Epithelial cell of proximal tubule (primary cell): ENCODE results near the gene PCP4. TPM values are rescaled to one million over a fixed set of nuclear protein-coding genes. Genes with fewer than 3 reads are reported as not detected.

Experiments
- DNase-seq: peaks from one replicate; pipeline ENCODE4 v3.0.0-alpha.2; 2011; ENCODE audit warnings: low read depth
- H3K4me3 ChIP-seq: 2 replicates; pipeline ENCODE4 v1.5.1; 2011; ENCODE audit warnings: low read depth, mild to moderate bottlenecking, low read length
- total RNA-seq: library from RNA; depleted of rRNA; stranded (reverse); fragments of >200 nt; gene quantifications from 2 replicates; pipeline ENCODE4 v1.2.3, GENCODE V29; 2015
- TF ChIP-seq, protein P1 (sequence below): conservative IDR thresholded peaks from 2 replicates; pipeline ENCODE4 v1.5.1; 2012; ENCODE audit warnings: low read depth, mild to moderate bottlenecking, low read length

PCP4 gene
- total RNA-seq, 1 donor from 2014 or later: not detected

DNA sequence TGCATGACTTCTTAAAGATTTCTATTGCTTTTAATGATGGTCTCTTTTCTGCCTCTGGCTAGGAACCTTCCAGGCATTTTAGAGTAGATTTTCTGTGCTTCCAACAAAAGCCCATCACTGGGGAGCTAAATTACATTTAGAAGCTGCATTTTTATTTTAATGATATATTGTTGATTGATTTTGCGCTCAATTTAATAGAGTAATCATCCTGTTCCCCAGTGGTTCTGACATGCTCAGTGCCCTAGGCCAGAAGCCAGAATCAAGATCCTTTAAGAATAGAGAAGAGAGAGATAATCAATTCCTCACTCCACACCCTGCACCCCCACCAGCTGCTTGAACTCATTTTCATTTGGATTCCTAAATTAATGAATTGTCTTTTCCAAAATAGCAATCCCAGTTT, 97.8 kb downstream of the PCP4 start:
- no peak overlapping the region for H3K4me3 ChIP-seq
- DNase-seq: no peak
- TF ChIP-seq, protein P1, sequence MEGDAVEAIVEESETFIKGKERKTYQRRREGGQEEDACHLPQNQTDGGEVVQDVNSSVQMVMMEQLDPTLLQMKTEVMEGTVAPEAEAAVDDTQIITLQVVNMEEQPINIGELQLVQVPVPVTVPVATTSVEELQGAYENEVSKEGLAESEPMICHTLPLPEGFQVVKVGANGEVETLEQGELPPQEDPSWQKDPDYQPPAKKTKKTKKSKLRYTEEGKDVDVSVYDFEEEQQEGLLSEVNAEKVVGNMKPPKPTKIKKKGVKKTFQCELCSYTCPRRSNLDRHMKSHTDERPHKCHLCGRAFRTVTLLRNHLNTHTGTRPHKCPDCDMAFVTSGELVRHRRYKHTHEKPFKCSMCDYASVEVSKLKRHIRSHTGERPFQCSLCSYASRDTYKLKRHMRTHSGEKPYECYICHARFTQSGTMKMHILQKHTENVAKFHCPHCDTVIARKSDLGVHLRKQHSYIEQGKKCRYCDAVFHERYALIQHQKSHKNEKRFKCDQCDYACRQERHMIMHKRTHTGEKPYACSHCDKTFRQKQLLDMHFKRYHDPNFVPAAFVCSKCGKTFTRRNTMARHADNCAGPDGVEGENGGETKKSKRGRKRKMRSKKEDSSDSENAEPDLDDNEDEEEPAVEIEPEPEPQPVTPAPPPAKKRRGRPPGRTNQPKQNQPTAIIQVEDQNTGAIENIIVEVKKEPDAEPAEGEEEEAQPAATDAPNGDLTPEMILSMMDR: no peak

DNA sequence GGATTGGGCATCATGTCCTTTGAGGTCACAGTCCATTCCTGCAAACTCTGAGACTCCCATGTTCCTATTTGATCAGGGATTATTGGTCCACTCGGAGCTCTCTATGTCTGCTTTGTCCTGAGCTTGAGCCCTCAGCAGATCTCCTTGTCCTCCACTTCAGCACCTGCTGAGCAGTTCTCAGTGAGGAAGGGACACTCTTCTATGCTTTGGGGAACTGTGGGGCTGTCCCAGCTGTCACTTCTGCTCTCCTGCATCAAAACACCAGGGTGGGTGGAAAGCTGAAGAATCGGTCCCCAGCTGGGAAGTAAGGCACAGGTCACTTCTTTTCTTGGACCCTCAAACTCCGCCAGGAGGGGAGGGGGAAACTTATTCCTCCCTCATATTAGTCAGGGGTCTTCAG, 99.5 kb downstream of the PCP4 start:
- no peak for DNase-seq
- no peak overlapping the region for H3K4me3 ChIP-seq
- TF ChIP-seq, protein P1: no peak

DNA sequence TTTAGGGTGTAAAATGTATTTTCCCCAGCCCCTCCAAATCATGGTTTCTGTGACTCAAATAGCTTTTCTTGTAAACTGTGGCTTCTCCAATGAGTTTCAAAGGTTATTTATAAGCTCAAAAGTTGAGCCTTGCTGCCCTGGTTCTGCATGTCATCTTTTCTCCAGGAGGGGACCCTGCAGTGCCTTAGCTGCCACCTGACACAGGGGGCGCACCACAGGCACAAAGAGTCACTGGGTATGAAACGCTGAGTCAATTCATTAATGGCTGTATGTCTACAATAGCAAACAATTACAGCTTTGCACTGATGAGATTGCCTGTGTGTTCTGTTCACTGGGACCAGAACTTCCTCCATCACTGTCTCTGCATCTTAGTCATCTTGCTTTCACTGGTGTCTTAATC, 100.8 kb downstream of the PCP4 start:
- TF ChIP-seq, protein P1: no peak
- H3K4me3 ChIP-seq: no peak overlapping the region
- no peak for DNase-seq

DNA sequence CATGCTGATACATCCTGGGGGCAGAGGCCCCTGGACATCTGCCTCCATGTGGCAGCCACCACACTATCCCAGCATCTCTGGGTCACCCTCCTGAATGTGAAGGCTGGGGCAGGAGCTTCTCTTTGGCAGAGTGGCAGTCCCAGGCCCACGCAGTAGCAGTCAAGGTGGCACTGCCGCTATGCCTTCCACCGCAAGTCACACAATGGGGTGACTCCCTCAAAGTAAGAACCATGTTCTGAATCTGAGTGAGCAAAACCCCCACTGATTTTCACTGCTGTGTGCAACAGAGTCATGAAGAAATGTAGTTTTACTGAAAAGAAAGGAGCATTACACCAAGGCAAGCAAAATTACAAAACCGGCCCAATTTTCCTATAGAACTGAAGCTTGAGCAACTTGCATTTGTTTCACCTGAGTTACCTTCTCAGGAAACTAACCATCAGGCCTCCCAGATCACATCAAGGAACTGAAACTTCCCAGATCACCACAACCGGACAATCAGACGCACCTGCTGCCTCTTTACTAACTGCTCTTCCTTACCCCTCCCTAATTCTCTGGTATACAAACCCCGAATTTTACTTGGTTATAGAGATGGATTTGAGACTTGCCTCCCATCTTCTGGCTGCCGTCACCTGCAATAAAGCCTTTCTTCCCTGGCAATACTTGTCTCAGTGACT, 102.6 kb downstream of the PCP4 start:
- DNase-seq: no peak
- no peak overlapping the region for H3K4me3 ChIP-seq
- TF ChIP-seq, protein P1: no peak

DNA sequence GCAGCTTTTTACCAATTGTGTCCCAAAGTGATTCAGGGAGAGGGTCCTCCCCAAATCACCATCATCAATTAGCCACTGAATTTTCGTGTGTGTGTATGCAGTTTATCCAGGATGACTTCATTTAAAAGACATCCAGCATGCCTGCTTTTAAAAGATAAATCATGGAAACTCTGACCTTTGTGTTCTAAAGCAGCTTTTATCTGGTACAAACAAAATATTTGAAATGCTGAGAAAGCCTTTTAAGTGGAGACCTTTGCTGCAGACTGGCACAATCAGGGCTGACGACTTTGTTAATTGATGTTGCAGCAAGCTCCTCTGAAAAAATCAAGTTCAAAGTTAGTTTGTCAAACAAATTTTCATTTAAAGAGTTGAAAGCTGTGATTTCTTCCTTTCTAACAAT, 104.7 kb downstream of the PCP4 start:
- no peak for DNase-seq
- TF ChIP-seq, protein P1: no peak
- no peak overlapping the region for H3K4me3 ChIP-seq

DNA sequence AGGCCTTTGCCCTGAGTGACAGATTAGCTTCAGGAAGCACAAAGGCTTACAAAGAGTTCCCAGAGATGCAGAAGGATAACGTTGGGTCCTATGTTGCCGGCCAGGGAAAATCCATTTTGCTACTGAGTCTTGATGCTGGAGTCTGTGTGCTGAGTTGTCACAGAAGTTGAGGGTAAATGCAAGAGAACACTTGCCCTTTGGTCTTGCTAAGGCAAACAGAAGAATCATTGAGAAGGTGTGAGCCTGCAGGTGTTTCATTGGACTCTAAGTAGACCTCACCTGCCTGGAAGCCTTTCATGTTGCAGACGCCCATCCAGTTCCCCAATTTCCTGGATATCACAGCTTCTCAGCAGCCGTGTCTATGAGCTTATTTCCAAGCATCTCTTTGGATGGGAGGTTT, 105.2 kb downstream of the PCP4 start:
- H3K4me3 ChIP-seq: no peak overlapping the region
- TF ChIP-seq, protein P1: no peak
- no peak for DNase-seq
